NCI-H2081 (cell line): ENCODE results near the gene SNRNP35.
"Not testable (repeated sequence)": the region's sequence is repeated elsewhere in the genome, so short reads cannot be mapped to it uniquely, and the experiment has no call there.

ENCODE experiments used
- DNase-seq, 2 experiments: peaks; one replicate each; lab custom pipeline; 2025; lab: John Stamatoyannopoulos, UW

The SNRNP35 gene

GRCh38 chr12:123488539-123489230 lies 30.7 kb downstream of the SNRNP35 start:
- no peak for DNase-seq

DNA sequence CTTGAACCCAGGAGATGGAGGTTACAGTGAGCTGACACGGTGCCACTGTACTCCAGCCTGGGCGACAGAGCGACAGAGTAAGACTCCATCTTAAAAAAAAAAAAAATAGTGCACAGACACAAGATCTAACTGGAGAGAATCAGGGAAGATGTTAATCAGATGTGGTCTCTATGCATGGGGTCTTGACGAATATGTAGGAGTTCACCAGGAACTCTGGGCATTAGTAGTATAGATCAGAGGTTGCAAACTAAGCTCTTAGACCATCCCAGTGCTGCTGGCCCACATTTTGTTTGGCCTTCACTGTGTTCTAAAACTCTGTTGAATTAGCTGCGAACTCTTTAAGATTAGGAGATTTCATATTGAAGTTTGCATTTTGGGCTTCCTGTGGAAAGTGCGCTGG lies 31.6 kb downstream of the SNRNP35 start:
- no peak for DNase-seq

- no peak for DNase-seq
Observed at GRCh38 chr12:123490089-123490488, 32.1 kb downstream of the SNRNP35 start.

- DNase-seq, result no peak
Observed at GRCh38 chr12:123491056-123491455, 33.1 kb downstream of the SNRNP35 start.

DNA sequence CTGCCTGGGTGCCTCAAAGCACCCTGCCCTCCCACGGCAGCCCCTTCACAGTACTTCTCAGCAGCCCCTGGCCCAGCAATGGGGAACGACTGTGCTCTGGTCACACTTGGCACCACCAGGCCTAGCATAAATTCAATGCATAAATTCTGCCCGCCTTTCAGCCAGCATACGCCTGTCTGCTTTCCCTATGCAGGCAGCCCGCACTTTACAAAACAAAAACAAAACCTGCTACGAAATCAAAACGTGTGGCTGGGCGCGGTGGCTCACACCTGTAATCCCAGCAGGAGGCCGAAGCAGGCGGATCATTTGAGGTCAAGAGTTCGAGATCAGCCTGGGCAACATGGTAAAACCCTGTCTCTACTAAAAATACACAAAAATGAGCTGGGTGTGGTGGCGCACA lies 33.5 kb downstream of the SNRNP35 start:
- no peak for DNase-seq

DNA sequence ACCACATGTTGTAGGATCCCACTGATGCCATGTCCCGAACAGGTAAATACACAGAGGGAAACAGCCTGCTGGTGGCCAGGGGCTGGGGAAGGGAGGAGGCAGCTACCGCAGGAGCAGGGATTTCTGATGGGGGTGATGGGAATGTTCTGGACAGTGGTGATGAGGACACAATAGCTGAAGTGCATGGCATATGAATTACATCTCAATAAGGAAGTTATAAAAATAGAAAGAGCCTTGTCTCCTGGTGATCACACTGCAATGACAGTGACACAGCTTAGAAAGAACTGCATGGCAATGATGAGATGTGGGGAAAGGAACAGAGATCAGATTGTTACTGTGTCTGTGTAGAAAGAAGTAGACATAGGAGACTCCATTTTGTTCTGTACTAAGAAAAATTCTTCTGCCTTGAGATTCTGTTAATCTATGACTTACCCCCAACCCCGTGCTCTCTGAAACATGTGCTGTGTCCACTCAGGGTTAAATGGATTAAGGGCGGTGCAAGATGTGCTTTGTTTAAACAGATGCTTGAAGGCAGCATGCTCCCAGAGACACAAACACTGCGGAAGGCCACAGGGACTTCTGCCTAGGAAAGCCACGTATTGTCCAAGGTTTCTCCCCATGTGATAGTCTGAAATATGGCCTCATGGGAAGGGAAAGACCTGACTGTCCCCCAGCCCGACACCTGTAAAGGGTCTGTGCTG lies 34.5 kb downstream of the SNRNP35 start:
- DNase-seq, result not testable (repeated sequence)

DNA sequence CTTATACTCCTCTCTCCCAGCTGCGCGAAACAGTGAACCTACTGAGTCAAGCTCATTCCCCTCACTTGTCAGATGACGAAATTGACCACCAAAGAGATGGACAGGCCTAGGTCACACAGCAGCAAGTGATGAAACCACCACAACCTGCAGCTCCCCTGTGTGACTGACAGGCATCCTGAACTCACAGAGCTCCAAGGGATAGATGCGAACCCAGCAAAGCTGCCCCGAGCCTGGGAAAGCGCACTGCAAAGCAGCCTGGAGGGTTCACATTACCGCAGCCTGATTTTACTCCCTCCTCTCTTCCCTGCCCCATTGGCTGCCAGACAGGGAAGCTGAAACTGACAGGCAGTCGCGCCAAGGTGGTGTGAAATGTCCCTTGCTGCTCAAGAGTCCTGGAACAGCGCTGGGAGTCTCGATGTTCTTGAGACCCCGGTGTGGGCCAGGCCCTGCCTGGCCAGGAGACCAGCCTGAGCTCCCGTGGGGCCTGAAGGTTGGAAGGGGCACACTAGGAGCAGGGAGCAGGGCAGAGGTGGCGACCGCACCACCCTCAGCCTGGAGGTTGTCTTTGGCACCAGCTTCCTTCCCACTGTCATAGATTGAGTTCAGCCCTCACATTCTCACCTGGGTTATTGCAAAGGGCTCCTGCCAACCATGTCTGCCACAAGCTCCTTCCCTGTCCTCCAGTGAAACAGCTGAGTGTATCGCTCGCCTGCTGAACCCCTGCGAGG lies 36.3 kb downstream of the SNRNP35 start:
- no peak for DNase-seq

GRCh38 chr12:123497065-123497464 lies 39.1 kb downstream of the SNRNP35 start:
- no peak for DNase-seq

DNA sequence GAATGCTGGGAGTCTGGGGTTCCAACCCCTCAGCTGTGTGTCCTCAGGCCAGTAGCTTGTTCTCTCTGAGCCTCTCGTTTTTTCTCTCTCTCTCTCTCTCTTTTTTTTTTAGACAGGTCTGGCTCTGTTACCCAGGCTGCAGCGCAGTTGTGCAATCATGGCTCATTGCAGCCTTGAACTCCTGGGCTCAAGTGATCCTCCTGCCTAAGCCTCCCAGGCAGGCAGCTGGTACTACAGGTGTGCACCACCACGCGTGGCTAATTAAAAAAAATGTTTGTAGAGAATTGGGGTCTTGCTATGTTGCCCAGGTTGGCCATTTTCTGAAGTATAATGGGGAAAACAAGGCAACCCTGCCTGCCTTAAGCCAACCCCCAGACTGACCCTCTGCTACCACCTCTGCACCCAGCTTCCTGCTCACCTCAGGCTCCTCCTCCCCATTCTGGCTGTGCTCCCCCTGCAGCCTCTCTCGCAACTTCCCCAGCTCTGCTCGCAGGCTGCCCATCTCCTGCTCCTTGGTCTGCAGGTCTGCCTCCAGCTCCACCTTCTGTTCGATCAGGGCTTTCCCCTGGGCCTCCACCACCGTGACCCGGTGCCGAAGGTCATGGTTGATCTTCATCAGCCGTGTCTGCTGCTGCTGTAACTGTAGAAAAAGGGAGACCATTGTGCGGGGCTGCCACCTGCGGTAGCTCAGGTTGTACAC lies 40.3 kb downstream of the SNRNP35 start:
- DNase-seq, result no peak

GRCh38 chr12:123499332-123499731 lies 41.4 kb downstream of the SNRNP35 start:
- no peak for DNase-seq

DNA sequence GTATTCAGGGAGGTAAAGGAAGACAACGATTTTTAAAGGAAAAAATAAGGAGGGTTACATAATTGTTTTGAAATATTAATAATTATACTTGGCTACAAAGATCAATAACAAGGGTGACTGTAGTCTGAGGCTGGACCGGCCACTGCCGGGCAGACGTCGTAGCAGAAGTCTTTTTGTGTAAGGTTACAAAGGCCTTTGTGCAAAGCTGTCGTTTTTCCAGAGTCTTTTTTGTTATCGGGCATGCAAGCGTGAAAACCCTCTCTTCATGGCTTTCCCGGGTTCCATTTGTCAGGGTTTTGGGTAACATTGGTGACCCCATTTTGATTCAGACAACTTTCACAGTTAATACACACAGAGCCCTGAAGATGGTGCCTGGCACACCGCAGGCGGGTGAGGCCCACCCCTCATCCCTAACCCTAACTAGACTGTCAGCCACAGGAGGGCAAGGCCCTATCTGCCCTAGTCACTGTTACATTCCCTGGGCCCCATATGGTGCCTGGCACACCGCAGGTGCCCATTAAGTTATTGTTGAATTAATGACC lies 44.3 kb downstream of the SNRNP35 start:
- DNase-seq, result no peak

DNA sequence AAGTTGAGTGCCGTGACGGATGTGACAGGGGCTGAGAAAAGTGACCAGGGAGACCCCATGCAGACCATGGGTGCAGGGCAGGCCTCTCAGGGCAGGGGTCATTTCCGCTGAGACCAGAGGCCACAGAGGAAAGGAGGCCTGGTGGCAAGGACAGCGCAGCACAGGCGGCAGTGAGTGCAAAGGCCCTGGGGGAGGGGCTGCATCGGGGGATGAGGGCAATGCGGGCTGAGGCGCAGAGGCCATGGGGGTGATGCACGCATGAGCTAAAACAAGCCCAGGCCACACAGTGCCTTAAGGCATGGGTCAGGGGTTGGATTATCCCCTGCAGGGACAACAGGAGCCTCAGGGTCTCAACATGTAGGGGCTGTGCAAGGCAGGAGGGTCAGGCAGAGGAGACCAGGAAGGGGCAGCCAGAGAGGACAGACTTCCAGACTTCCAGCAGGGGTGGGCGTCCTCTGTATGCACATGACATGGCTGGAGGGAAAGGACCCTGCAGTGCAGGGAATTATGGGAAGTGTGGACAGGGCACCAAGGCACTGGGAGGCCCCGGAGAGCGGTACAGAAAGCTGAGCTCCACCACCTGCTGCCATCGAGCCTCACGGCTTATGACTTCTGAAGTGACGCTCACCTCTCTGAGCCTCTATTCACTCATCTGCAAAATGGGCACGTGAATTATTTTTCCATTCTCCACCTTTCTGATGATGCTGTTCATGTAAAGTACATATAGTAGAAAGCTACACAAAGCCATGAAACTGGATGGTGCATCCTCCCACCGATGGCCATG lies 48.3 kb downstream of the SNRNP35 start:
- DNase-seq, result no peak

DNA sequence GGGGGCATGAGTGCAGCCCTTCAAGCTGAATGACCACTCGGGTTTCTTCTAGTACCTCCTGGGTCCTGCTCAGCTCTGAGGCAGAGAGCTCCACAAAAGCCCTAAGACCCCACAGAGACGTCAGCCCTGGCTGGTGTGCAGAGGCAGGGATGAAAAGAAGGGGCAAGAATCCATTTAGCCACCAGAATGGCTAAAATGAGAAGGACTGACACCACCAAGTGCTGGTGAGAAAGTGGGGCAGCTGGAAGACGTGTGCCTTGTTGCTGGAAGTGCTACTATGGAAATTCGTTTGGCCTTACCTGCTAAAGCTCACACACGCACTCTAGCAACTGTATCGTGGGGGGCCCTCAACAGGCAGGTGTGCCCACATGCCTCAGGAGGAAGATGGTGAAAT lies 48.9 kb downstream of the SNRNP35 start:
- no peak for DNase-seq

GRCh38 chr12:123512838-123513665 lies 55.1 kb downstream of the SNRNP35 start:
- DNase-seq, result no peak

GRCh38 chr12:123513805-123514204 lies 55.9 kb downstream of the SNRNP35 start:
- no peak for DNase-seq

DNA sequence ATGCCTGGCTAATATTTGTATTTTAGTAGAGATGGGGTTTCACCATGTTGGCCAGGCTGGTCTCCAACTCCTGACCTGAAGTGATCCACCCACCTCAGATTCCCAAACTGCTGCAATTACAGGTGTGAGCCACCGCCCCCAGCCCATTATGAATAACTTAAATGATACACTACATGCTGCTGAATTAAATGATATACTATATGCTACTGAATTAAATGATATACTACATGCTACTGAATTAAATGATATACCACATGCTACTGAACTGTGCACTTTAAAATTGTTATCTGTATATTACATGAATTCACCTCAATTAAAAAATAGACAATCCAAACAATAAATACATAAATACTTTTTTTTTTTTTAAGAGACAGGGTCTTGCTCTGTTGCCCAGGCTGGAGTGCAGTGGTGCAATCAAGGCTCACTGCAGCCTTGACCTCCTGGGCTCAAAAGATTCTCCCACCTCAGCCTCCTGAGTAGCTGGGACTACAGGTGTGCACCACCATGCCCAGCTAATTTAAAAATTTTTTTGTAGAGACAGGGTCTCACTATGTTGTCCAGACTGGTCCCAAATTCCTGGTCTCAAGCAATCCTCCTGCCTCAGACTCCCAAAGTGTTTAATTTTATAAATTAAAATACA lies 56.8 kb downstream of the SNRNP35 start:
- not testable (repeated sequence) for DNase-seq

- DNase-seq, result no peak
Observed at GRCh38 chr12:123516216-123516780, 58.4 kb downstream of the SNRNP35 start.
